GM23338 (cell line): Measurements from ENCODE around the gene ADAMTS15. TPM values are rescaled to one million over a fixed set of nuclear protein-coding genes. Genes with fewer than 3 reads are reported as not detected.
A peak's percentile ranks its signal among the peaks of the same experiment; 100 is the strongest.

ENCODE experiments used
- ATAC-seq: fragments of 200-7000 bp; cut with Tn5 transposase; 3 replicates; pipeline ENCODE4 v1.9.1; 2020
- DNase-seq: peaks from one replicate; pipeline ENCODE4 v3.0.0-alpha.2; 2015; ENCODE audit warnings: low spot score
- H2AFZ ChIP-seq: fragments of 200-600 bp; sonication (generic); 2 replicates; pipeline ENCODE4 v1.8.0; 2016; ENCODE audit warnings: antibody characterized with exemption, mild to moderate bottlenecking, moderate library complexity
- H3F3A ChIP-seq: fragments of 200-600 bp; sonication (generic); replicated peaks from 2 replicates; pipeline ENCODE4 v1.8.0; 2017; ENCODE audit warnings: antibody characterized with exemption, mixed run types, low read depth
- H3K27ac ChIP-seq: fragments of 200-600 bp; sonication (generic); 2 replicates; pipeline ENCODE4 v1.6.1; 2016; ENCODE audit warnings: low read depth
- H3K27me3 ChIP-seq: fragments of 200-600 bp; sonication (generic); 2 replicates; pipeline ENCODE4 v1.8.0; 2016; ENCODE audit warnings: mild to moderate bottlenecking, mixed run types, moderate library complexity; ENCODE audit not compliant: insufficient read depth
- H3K36me3 ChIP-seq: fragments of 200-600 bp; sonication (generic); 2 replicates; pipeline ENCODE4 v1.8.0; 2016; ENCODE audit warnings: mild to moderate bottlenecking; ENCODE audit not compliant: insufficient read depth
- H3K4me1 ChIP-seq: fragments of 200-600 bp; sonication (generic); 2 replicates; pipeline ENCODE4 v1.8.0; 2016; ENCODE audit warnings: mild to moderate bottlenecking, moderate library complexity; ENCODE audit not compliant: insufficient read depth
- H3K4me2 ChIP-seq: fragments of 200-600 bp; sonication (generic); 2 replicates; pipeline ENCODE4 v1.7.1; 2017; ENCODE audit warnings: mixed run types
- H3K4me3 ChIP-seq: fragments of 200-600 bp; sonication (generic); 2 replicates; pipeline ENCODE4 v1.6.1; 2016; ENCODE audit warnings: mixed run types
- H3K79me2 ChIP-seq: fragments of 200-600 bp; sonication (generic); replicated peaks from 2 replicates; pipeline ENCODE4 v1.8.0; 2017; ENCODE audit warnings: mild to moderate bottlenecking; ENCODE audit not compliant: insufficient read depth
- H3K9me2 ChIP-seq: fragments of 200-600 bp; sonication (generic); 2 replicates; pipeline ENCODE4 v1.8.0; 2017; ENCODE audit not compliant: insufficient read depth
- H4K20me1 ChIP-seq: fragments of 200-600 bp; sonication (generic); replicated peaks from 2 replicates; pipeline ENCODE4 v1.8.0; 2017; ENCODE audit warnings: mild to moderate bottlenecking; ENCODE audit not compliant: insufficient read depth
- H3K27ac Mint-ChIP-seq: 2 replicates; pipeline ENCODE4 v1.8.0; 2020; ENCODE audit warnings: inconsistent platforms, mild to moderate bottlenecking, moderate library complexity, mixed read lengths
- H3K27me3 Mint-ChIP-seq: 3 replicates; pipeline ENCODE4 v1.8.0; 2022; ENCODE audit warnings: low read depth, mild to moderate bottlenecking, moderate library complexity, mixed read lengths, inconsistent platforms; ENCODE audit not compliant: insufficient read depth, poor library complexity
- H3K36me3 Mint-ChIP-seq: 3 replicates; pipeline ENCODE4 v1.8.0; 2021; ENCODE audit warnings: low read depth, mild to moderate bottlenecking, inconsistent platforms, moderate library complexity, mixed read lengths
- H3K4me1 Mint-ChIP-seq: 3 replicates; pipeline ENCODE4 v1.8.0; 2020; ENCODE audit warnings: mild to moderate bottlenecking, inconsistent platforms, mixed read lengths
- H3K4me3 Mint-ChIP-seq: 3 replicates; pipeline ENCODE4 v1.8.0; 2021; ENCODE audit warnings: moderate library complexity, mild to moderate bottlenecking, inconsistent platforms, mixed read lengths
- H3K9me3 Mint-ChIP-seq: 3 replicates; pipeline ENCODE4 v1.8.0; 2020; ENCODE audit warnings: moderate library complexity, mild to moderate bottlenecking, inconsistent platforms, mixed read lengths
- EZH2 ChIP-seq: fragments of 200-600 bp; sonication (generic); IDR thresholded peaks from one replicate; pipeline ENCODE4 v1.8.0; 2017; ENCODE audit warnings: antibody characterized with exemption, mild to moderate bottlenecking, low read depth; ENCODE audit not compliant: unreplicated experiment
- EZH2phosphoT487 ChIP-seq: fragments of 200-600 bp; sonication (generic); IDR thresholded peaks from one replicate; pipeline ENCODE4 v1.8.1; 2018; ENCODE audit warnings: antibody characterized with exemption; ENCODE audit not compliant: unreplicated experiment
- JUNB ChIP-seq: IDR thresholded peaks from one replicate; pipeline ENCODE4 v1.6.1; 2016; ENCODE audit warnings: antibody characterized with exemption; ENCODE audit not compliant: unreplicated experiment
- NANOG ChIP-seq: IDR thresholded peaks from 2 replicates; pipeline ENCODE4 v1.6.1; 2016; ENCODE audit warnings: antibody characterized with exemption, borderline replicate concordance
- POLR2AphosphoS5 ChIP-seq: IDR thresholded peaks from 2 replicates; pipeline ENCODE4 v1.6.1; 2016; ENCODE audit warnings: antibody characterized with exemption, low read depth
- ZNF114 ChIP-seq: fragments of 250-450 bp; sonication (Bioruptor Pico); IDR thresholded peaks from 2 replicates; pipeline ENCODE4 v1.5.0; 2020; ENCODE audit warnings: mild to moderate bottlenecking, moderate library complexity
- ZNF331 ChIP-seq: fragments of 250-450 bp; sonication (Bioruptor Pico); IDR thresholded peaks from 2 replicates; pipeline ENCODE4 v1.5.0; 2020; ENCODE audit warnings: low read depth, mild to moderate bottlenecking, moderate library complexity
- polyA plus RNA-seq: library from polyadenylated mRNA; unstranded; fragments of >200 nt; fragmentation: Nextera tagmentation; extraction: Ambion mirVana; gene quantifications from 2 replicates; pipeline ENCODE4 v1.2.1, GENCODE V29; 2016
- total RNA-seq: library from RNA; depleted of rRNA; stranded (reverse); fragments of >200 nt; shearing (Covaris generic); gene quantifications from 2 replicates; pipeline ENCODE4 v1.2.3, GENCODE V29; 2014
- TF ChIP-seq, protein P1 (sequence below), 2 experiments: fragments of 200-600 bp in 1 of 2; sonication (generic) in 1 of 2; conservative IDR thresholded peaks; 2 replicates each; pipeline versions ENCODE4 v1.5.1 to v1.6.1; 2016 to 2017; ENCODE audit warnings: antibody characterized with exemption in 2 of 2, low read depth in 2 of 2, mild to moderate bottlenecking in 2 of 2, moderate library complexity in 1 of 2
- TF ChIP-seq, protein P2 (sequence below): fragments of 250-450 bp; sonication (Bioruptor Pico); IDR thresholded peaks from 2 replicates; pipeline ENCODE4 v1.5.0; 2020; ENCODE audit warnings: mild to moderate bottlenecking, moderate library complexity
- TF ChIP-seq, protein P3 (sequence below): IDR thresholded peaks from one replicate; pipeline ENCODE4 v1.6.1; 2018; ENCODE audit warnings: antibody characterized with exemption; ENCODE audit not compliant: unreplicated experiment

The ADAMTS15 gene
- total and polyA plus RNA-seq, 2 experiments from 2014 or later, result 0.42 to 5.6 TPM

DNA sequence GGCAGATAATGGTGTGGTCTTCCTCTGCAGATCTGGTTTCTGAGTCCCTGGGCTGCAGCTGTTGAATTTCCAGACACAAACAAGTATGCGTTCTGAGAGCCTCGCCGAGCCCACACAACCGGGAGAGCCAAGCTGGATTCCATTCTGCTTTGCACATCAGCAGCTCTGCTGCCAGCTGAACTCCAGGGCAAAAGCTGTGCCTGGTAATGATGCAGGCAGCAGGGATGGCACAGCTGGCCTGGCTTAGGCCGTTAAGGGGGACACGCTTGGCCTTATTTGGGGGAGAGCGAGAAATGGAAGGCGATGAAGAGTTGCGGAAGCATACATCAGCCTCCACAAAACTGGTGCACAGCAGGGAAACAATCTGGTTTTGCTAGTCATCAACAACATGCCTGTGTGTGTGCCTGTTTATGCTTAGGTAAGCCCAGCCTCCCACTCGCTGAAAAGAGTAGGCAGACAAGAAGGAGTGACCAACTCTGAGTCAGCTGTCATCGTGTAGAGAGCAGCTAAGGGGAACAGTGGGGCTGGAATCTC lies 45.1 kb upstream of the ADAMTS15 start:
- Histone ChIP-seq H3K4me3 (peak overlapping the region; percentile 21; the same call in 1 of the 2 replicates), H4K20me1 (no peaks in the 10 kb centered on the region), H3K79me2 (no peaks in the 10 kb centered on the region), H3F3A (peaks cover 5% of the 10 kb centered on the region; the same call in 1 of the 2 replicates), H3K36me3 (no peaks in the 10 kb centered on the region), H3K4me1 (peaks cover 32% of the 10 kb centered on the region), H3K4me2 (peak overlapping the region; percentile 61), H3K27ac (peak overlapping the region; percentile 96), H2AFZ (no peak overlapping the region), H3K9me2 (no peaks in the 10 kb centered on the region), H3K27me3 (no peaks in the 10 kb centered on the region)
- Mint-ChIP-seq H3K4me1 (peaks cover 68% of the 10 kb centered on the region), H3K36me3 (peaks cover 28% of the 10 kb centered on the region), H3K9me3 (no peaks in the 10 kb centered on the region; the same call in 2 of the 3 replicates), H3K27me3 (peaks cover 18% of the 10 kb centered on the region), H3K27ac (peak overlapping the region; percentile 90), H3K4me3 (no peak overlapping the region)
- TF ChIP-seq, protein P1, sequence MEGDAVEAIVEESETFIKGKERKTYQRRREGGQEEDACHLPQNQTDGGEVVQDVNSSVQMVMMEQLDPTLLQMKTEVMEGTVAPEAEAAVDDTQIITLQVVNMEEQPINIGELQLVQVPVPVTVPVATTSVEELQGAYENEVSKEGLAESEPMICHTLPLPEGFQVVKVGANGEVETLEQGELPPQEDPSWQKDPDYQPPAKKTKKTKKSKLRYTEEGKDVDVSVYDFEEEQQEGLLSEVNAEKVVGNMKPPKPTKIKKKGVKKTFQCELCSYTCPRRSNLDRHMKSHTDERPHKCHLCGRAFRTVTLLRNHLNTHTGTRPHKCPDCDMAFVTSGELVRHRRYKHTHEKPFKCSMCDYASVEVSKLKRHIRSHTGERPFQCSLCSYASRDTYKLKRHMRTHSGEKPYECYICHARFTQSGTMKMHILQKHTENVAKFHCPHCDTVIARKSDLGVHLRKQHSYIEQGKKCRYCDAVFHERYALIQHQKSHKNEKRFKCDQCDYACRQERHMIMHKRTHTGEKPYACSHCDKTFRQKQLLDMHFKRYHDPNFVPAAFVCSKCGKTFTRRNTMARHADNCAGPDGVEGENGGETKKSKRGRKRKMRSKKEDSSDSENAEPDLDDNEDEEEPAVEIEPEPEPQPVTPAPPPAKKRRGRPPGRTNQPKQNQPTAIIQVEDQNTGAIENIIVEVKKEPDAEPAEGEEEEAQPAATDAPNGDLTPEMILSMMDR (conservative IDR thresholded peaks at IDR 0.05; ENCODE audit: low read depth in 2 of 2), result no peak
- TF ChIP-seq EZH2, result no peak
- TF ChIP-seq POLR2AphosphoS5, result no peak; the same call in 1 of the 2 replicates
- no peak for TF ChIP-seq ZNF331 (CRISPR knock-in tag)
- TF ChIP-seq JUNB, result no peak
- no peak for TF ChIP-seq NANOG
- TF ChIP-seq ZNF114, result no peak
- DNase-seq, result peak; percentile 51
- peak; percentile 46 for ATAC-seq

DNA sequence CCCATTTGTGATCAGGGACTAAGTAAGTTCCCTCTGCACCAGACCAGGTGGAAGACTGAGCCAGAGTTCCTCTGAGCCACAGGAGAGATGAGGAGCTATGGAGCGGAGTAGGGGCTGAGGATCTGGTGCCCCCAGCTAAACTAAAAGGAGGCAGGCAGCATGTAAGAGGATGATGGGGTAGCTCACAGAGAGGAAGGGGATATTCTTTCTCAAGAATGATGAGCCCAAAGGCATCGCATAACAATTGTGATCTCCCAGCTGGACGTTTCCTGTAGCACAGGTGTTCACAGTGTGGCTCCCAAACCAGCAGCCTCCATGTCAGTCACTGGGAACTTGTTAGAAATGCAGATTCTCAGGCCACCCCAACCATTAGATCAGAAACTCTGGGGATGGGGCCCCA lies 44.5 kb upstream of the ADAMTS15 start:
- H2AFZ ChIP-seq, result no peak overlapping the region
- no peak for TF ChIP-seq ZNF331 (CRISPR knock-in tag)
- TF ChIP-seq EZH2phosphoT487, result no peak
- TF ChIP-seq, protein P2, sequence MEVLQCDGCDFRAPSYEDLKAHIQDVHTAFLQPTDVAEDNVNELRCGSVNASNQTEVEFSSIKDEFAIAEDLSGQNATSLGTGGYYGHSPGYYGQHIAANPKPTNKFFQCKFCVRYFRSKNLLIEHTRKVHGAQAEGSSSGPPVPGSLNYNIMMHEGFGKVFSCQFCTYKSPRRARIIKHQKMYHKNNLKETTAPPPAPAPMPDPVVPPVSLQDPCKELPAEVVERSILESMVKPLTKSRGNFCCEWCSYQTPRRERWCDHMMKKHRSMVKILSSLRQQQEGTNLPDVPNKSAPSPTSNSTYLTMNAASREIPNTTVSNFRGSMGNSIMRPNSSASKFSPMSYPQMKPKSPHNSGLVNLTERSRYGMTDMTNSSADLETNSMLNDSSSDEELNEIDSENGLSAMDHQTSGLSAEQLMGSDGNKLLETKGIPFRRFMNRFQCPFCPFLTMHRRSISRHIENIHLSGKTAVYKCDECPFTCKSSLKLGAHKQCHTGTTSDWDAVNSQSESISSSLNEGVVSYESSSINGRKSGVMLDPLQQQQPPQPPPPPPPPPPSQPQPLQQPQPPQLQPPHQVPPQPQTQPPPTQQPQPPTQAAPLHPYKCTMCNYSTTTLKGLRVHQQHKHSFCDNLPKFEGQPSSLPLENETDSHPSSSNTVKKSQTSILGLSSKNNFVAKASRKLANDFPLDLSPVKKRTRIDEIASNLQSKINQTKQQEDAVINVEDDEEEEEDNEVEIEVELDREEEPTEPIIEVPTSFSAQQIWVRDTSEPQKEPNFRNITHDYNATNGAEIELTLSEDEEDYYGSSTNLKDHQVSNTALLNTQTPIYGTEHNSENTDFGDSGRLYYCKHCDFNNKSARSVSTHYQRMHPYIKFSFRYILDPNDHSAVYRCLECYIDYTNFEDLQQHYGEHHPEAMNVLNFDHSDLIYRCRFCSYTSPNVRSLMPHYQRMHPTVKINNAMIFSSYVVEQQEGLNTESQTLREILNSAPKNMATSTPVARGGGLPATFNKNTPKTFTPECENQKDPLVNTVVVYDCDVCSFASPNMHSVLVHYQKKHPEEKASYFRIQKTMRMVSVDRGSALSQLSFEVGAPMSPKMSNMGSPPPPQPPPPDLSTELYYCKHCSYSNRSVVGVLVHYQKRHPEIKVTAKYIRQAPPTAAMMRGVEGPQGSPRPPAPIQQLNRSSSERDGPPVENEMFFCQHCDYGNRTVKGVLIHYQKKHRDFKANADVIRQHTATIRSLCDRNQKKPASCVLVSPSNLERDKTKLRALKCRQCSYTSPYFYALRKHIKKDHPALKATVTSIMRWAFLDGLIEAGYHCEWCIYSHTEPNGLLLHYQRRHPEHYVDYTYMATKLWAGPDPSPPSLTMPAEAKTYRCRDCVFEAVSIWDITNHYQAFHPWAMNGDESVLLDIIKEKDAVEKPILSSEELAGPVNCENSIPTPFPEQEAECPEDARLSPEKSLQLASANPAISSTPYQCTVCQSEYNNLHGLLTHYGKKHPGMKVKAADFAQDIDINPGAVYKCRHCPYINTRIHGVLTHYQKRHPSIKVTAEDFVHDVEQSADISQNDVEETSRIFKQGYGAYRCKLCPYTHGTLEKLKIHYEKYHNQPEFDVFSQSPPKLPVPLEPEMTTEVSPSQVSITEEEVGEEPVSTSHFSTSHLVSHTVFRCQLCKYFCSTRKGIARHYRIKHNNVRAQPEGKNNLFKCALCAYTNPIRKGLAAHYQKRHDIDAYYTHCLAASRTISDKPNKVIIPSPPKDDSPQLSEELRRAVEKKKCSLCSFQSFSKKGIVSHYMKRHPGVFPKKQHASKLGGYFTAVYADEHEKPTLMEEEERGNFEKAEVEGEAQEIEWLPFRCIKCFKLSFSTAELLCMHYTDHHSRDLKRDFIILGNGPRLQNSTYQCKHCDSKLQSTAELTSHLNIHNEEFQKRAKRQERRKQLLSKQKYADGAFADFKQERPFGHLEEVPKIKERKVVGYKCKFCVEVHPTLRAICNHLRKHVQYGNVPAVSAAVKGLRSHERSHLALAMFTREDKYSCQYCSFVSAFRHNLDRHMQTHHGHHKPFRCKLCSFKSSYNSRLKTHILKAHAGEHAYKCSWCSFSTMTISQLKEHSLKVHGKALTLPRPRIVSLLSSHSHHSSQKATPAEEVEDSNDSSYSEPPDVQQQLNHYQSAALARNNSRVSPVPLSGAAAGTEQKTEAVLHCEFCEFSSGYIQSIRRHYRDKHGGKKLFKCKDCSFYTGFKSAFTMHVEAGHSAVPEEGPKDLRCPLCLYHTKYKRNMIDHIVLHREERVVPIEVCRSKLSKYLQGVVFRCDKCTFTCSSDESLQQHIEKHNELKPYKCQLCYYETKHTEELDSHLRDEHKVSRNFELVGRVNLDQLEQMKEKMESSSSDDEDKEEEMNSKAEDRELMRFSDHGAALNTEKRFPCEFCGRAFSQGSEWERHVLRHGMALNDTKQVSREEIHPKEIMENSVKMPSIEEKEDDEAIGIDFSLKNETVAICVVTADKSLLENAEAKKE, result peak; percentile 55; the same call in 1 of the 2 replicates
- no peak; the same call in 1 of the 2 replicates for TF ChIP-seq POLR2AphosphoS5
- no peak for TF ChIP-seq ZNF114
- TF ChIP-seq, protein P3, sequence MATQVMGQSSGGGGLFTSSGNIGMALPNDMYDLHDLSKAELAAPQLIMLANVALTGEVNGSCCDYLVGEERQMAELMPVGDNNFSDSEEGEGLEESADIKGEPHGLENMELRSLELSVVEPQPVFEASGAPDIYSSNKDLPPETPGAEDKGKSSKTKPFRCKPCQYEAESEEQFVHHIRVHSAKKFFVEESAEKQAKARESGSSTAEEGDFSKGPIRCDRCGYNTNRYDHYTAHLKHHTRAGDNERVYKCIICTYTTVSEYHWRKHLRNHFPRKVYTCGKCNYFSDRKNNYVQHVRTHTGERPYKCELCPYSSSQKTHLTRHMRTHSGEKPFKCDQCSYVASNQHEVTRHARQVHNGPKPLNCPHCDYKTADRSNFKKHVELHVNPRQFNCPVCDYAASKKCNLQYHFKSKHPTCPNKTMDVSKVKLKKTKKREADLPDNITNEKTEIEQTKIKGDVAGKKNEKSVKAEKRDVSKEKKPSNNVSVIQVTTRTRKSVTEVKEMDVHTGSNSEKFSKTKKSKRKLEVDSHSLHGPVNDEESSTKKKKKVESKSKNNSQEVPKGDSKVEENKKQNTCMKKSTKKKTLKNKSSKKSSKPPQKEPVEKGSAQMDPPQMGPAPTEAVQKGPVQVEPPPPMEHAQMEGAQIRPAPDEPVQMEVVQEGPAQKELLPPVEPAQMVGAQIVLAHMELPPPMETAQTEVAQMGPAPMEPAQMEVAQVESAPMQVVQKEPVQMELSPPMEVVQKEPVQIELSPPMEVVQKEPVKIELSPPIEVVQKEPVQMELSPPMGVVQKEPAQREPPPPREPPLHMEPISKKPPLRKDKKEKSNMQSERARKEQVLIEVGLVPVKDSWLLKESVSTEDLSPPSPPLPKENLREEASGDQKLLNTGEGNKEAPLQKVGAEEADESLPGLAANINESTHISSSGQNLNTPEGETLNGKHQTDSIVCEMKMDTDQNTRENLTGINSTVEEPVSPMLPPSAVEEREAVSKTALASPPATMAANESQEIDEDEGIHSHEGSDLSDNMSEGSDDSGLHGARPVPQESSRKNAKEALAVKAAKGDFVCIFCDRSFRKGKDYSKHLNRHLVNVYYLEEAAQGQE, result no peak

More for the DNA sequence above, 44.5 kb upstream of the ADAMTS15 start:
- Mint-ChIP-seq H3K36me3 (peaks cover 31% of the 10 kb centered on the region), H3K27ac (peak overlapping the region; percentile 90), H3K27me3 (peaks cover 19% of the 10 kb centered on the region), H3K4me1 (peaks cover 65% of the 10 kb centered on the region), H3K9me3 (no peaks in the 10 kb centered on the region; the same call in 2 of the 3 replicates), H3K4me3 (peak overlapping the region; percentile 8; the same call in 1 of the 3 replicates)
- Histone ChIP-seq H3K27ac (peak overlapping the region; percentile 96), H3K4me3 (peak overlapping the region; percentile 21; the same call in 1 of the 2 replicates), H3K4me2 (peak overlapping the region; percentile 61), H3F3A (peaks cover 5% of the 10 kb centered on the region; the same call in 1 of the 2 replicates), H3K4me1 (peaks cover 28% of the 10 kb centered on the region), H3K9me2 (no peaks in the 10 kb centered on the region), H4K20me1 (no peaks in the 10 kb centered on the region), H3K27me3 (no peaks in the 10 kb centered on the region), H3K36me3 (no peaks in the 10 kb centered on the region), H3K79me2 (no peaks in the 10 kb centered on the region)
- DNase-seq (peak; percentile 96), ATAC-seq (peak; percentile 73)
